GM20000 (cell line): Measurements from ENCODE around the gene PROX2.
A peak's percentile ranks its signal among the peaks of the same experiment; 100 is the strongest.

ENCODE experiments used
- DNase-seq: peaks from one replicate; pipeline ENCODE4 v3.0.0; 2012; ENCODE audit warnings: low spot score
- CTCF ChIP-seq: IDR thresholded peaks from 2 replicates; pipeline ENCODE4 v1.5.1; 2012; ENCODE audit warnings: mild to moderate bottlenecking, control low read depth; ENCODE audit errors: extremely low read depth, missing control alignments

PROX2 gene

GRCh38 chr14:74891870-74892269, 15.9 kb upstream of the PROX2 start:
- TF ChIP-seq CTCF = no peak
- DNase-seq = no peak

GRCh38 chr14:74890262-74890661, 14.3 kb upstream of the PROX2 start:
- no peak for TF ChIP-seq CTCF
- no peak for DNase-seq

GRCh38 chr14:74888164-74889158, 12.5 kb upstream of the PROX2 start:
- no peak for TF ChIP-seq CTCF
- DNase-seq = no peak

- no peak for DNase-seq
- no peak for TF ChIP-seq CTCF
Observed at GRCh38 chr14:74886001-74886400, 10.1 kb upstream of the PROX2 start.

- DNase-seq = no peak
- no peak for TF ChIP-seq CTCF
Observed at GRCh38 chr14:74882103-74882920, 6.4 kb upstream of the PROX2 start.

- DNase-seq = peak; percentile 97
- no peak for TF ChIP-seq CTCF
Observed at GRCh38 chr14:74881431-74882102, 5.6 kb upstream of the PROX2 start, which contains the start of gene DLST. TSS of gene DLST (plus strand) at chr14:74881916. CDS start at chr14:74881954, 38 bp downstream.
